Rectal smooth muscle tissue (tissue), 1 donor: Measurements from ENCODE around the gene PRDM5.
A peak's percentile ranks its signal among the peaks of the same experiment; 100 is the strongest.

Experiments
- H3K27ac ChIP-seq: one replicate; pipeline ENCODE4 v1.7.0; 2013; ENCODE audit warnings: low read depth, low read length, inconsistent platforms
- H3K27me3 ChIP-seq: one replicate; pipeline ENCODE4 v1.7.0; 2013; ENCODE audit warnings: low read length; ENCODE audit not compliant: control insufficient read depth, insufficient read depth
- H3K36me3 ChIP-seq: one replicate; pipeline ENCODE4 v1.7.0; 2013; ENCODE audit warnings: low read length; ENCODE audit not compliant: control insufficient read depth, insufficient read depth
- H3K4me1 ChIP-seq: one replicate; pipeline ENCODE4 v1.7.0; 2013; ENCODE audit warnings: low read length; ENCODE audit not compliant: control insufficient read depth, insufficient read depth
- H3K4me3 ChIP-seq: one replicate; pipeline ENCODE4 v1.7.0; 2013; ENCODE audit warnings: low read length
- H3K9ac ChIP-seq: one replicate; pipeline ENCODE4 v1.7.0; 2013; ENCODE audit warnings: low read length

Gene PRDM5

GRCh38 chr4:120926358-120927025 lies 4.0 kb upstream of the PRDM5 start:
- Histone ChIP-seq H3K4me3 (no peak overlapping the region), H3K4me1 (peaks cover 3% of the 10 kb centered on the region), H3K36me3 (no peaks in the 10 kb centered on the region), H3K27me3 (no peaks in the 10 kb centered on the region), H3K27ac (no peak overlapping the region), H3K9ac (no peak overlapping the region)

DNA sequence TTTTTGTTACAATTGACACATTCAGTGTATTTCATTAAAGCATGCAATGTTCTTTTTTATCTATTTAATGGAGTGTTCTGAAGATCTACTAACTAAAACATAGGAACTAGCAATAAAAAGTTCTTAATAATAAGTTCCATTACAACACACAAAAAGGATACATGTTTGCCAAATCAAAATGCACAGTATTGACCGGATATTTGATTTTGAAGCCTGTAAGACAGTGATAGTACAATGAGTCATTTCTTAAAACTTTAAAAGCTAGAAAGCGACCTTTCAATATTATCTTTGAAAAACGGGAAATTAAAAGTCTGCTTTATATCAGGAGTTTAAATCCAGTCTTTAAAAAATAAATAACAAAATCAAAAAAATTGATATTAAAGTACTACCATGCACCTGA lies 2.4 kb upstream of the PRDM5 start:
- no peak overlapping the region for H3K27ac ChIP-seq
- H3K36me3 ChIP-seq, result no peaks in the 10 kb centered on the region
- no peak overlapping the region for H3K9ac ChIP-seq
- H3K27me3 ChIP-seq, result no peaks in the 10 kb centered on the region
- H3K4me3 ChIP-seq, result no peak overlapping the region
- H3K4me1 ChIP-seq, result peaks cover 6% of the 10 kb centered on the region

DNA sequence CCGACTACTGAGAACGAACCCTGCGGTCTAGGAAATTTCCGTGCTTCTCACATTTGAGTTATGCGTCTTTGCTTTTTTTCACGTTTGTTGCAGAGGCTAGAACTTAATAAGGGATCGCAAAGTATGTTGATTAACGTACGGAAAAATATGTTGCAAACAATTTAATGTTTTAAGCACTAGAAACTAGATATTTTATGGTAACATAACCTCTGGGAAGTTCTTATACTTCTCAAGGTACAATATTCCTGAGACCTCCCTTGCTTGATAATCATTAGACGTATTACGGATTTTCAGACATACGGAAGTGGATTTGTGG lies 639 bp upstream of the PRDM5 start:
- H3K27ac ChIP-seq, result peak overlapping the region; percentile 49
- no peaks in the 10 kb centered on the region for H3K36me3 ChIP-seq
- H3K4me3 ChIP-seq, result peak overlapping the region; percentile 80
- peak overlapping the region; percentile 16 for H3K9ac ChIP-seq
- no peaks in the 10 kb centered on the region for H3K27me3 ChIP-seq
- peaks cover 6% of the 10 kb centered on the region for H3K4me1 ChIP-seq

GRCh38 chr4:120921456-120922380 lies 808 bp downstream of the PRDM5 start:
- Histone ChIP-seq H3K27me3 (no peaks in the 10 kb centered on the region), H3K4me3 (peak overlapping the region; percentile 80), H3K4me1 (peaks cover 6% of the 10 kb centered on the region), H3K36me3 (no peaks in the 10 kb centered on the region), H3K27ac (peak overlapping the region; percentile 49), H3K9ac (peak overlapping the region; percentile 22)

DNA sequence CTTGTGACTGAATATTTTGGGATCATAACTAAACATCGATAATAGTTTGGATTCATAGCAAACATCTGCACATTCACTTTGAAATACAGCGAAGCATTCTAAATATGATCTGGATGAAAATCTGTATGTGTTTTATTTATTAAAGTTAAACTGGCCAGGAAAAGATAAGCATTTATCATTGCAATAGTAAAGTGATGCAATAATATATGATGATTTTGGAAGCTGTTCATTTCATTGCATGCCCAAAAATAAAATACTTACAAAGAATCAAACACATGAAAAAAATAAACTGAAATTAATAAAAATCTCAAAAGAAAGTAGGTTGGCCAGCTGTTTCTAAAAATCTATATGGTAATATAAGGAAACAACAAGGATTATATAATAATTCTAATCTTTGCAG lies 1.9 kb downstream of the PRDM5 start:
- Histone ChIP-seq H3K4me3 (no peak overlapping the region), H3K36me3 (no peaks in the 10 kb centered on the region), H3K4me1 (peaks cover 6% of the 10 kb centered on the region), H3K27ac (no peak overlapping the region), H3K27me3 (no peaks in the 10 kb centered on the region), H3K9ac (no peak overlapping the region)

GRCh38 chr4:120919358-120919757 lies 3.2 kb downstream of the PRDM5 start:
- Histone ChIP-seq H3K4me3 (no peak overlapping the region), H3K27me3 (no peaks in the 10 kb centered on the region), H3K27ac (no peak overlapping the region), H3K36me3 (no peaks in the 10 kb centered on the region), H3K4me1 (peaks cover 6% of the 10 kb centered on the region), H3K9ac (no peak overlapping the region)

- H3K4me1 ChIP-seq, result peaks cover 6% of the 10 kb centered on the region
- no peak overlapping the region for H3K27ac ChIP-seq
- H3K27me3 ChIP-seq, result no peaks in the 10 kb centered on the region
- no peaks in the 10 kb centered on the region for H3K36me3 ChIP-seq
- no peak overlapping the region for H3K9ac ChIP-seq
- H3K4me3 ChIP-seq, result no peak overlapping the region
Observed at GRCh38 chr4:120918788-120919187, 3.7 kb downstream of the PRDM5 start.

DNA sequence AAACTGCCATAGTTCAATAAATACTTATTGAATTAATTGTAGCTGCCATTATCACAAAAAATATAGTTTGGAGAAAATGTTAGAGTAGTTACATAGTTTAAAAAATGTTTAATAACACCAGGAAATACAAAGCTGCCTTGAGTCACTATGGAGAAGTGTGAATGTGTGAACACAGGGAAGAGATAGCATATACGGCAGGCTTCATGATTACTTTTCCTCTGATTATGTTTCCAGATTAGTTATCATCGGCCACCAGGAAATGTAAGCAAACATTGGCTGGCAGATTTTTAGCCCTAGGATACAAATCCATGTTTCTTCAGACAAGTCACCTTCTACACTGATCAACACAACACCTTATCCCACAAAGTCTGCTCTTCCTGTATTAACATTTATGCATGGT lies 4.4 kb downstream of the PRDM5 start:
- Histone ChIP-seq H3K36me3 (no peaks in the 10 kb centered on the region), H3K4me1 (peaks cover 4% of the 10 kb centered on the region), H3K27ac (no peak overlapping the region), H3K9ac (no peak overlapping the region), H3K4me3 (no peak overlapping the region), H3K27me3 (no peaks in the 10 kb centered on the region)

DNA sequence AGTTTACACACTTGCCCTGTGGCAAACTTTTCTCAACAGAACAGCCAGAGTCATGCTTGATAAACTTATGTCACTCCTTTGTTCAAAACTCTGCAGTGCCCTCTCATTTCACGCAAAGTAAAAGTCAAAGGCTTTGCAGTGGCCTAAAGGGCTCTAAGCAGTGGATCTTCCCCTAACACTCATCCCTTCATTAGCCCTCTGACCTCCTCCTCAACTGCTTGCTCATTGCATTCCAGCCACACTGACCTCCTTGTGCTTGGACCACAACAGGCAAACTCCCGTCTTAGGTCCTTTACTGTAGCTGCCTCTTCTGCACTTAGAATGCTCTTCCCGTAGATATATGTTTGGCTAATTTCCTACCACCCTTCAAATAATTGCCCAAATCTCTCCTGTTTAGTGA lies 5.6 kb downstream of the PRDM5 start:
- no peak overlapping the region for H3K4me3 ChIP-seq
- H3K36me3 ChIP-seq, result no peaks in the 10 kb centered on the region
- H3K27me3 ChIP-seq, result no peaks in the 10 kb centered on the region

GRCh38 chr4:120915336-120915735 lies 7.2 kb downstream of the PRDM5 start:
- Histone ChIP-seq H3K27me3 (no peaks in the 10 kb centered on the region), H3K4me3 (no peak overlapping the region), H3K4me1 (no peaks in the 10 kb centered on the region), H3K27ac (no peak overlapping the region), H3K9ac (no peak overlapping the region), H3K36me3 (no peaks in the 10 kb centered on the region)

More for the DNA sequence above, 5.6 kb downstream of the PRDM5 start:
- Histone ChIP-seq H3K4me1 (peaks cover 4% of the 10 kb centered on the region), H3K27ac (no peak overlapping the region), H3K9ac (no peak overlapping the region)

GRCh38 chr4:120903419-120903818 lies 19.1 kb downstream of the PRDM5 start:
- no peak overlapping the region for H3K9ac ChIP-seq
- no peaks in the 10 kb centered on the region for H3K27me3 ChIP-seq
- H3K4me1 ChIP-seq, result no peaks in the 10 kb centered on the region
- no peak overlapping the region for H3K27ac ChIP-seq
- H3K36me3 ChIP-seq, result no peaks in the 10 kb centered on the region
- no peak overlapping the region for H3K4me3 ChIP-seq

DNA sequence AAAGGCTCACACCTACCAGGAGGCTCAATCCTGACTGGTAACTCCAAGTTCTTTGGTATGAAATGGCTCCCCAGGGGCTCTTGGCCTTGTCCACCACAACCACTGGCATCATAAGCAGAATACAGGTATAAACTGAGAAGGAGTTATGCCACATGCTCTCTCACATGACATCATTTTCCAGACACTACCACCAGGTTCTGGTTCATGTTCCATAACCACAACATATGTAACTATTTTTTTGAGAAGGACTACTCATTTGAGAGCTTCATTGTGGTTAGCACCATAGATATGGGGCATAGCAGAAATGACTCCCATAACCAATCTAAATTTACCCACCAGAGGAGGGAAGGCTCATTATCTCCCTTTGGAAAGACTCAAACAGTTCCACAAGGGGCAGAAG lies 19.6 kb downstream of the PRDM5 start:
- no peaks in the 10 kb centered on the region for H3K27me3 ChIP-seq

GRCh38 chr4:120901731-120902130 lies 20.8 kb downstream of the PRDM5 start:
- Histone ChIP-seq H3K27ac (no peak overlapping the region), H3K36me3 (no peaks in the 10 kb centered on the region), H3K9ac (no peak overlapping the region), H3K4me3 (no peak overlapping the region), H3K4me1 (no peaks in the 10 kb centered on the region), H3K27me3 (no peaks in the 10 kb centered on the region)

More for the DNA sequence above, 19.6 kb downstream of the PRDM5 start:
- H3K4me3 ChIP-seq, result no peak overlapping the region
- H3K9ac ChIP-seq, result no peak overlapping the region
- no peak overlapping the region for H3K27ac ChIP-seq
- no peaks in the 10 kb centered on the region for H3K4me1 ChIP-seq
- H3K36me3 ChIP-seq, result no peaks in the 10 kb centered on the region
